ENCODE data around the gene DHX8. TPM values are rescaled to one million over a fixed set of nuclear protein-coding genes. Genes with fewer than 3 reads are reported as not detected.

The DHX8 gene
- total and polyA plus RNA-seq, 2 of the 8 experiments (the other 6 are each of a cell fraction or from before 2014, with no cell fraction given), result 30.5 to 59.4 TPM

GRCh38 chr17:43553573-43553972, 69.8 kb downstream of the DHX8 start:
- no peak overlapping the region for H2BK20ac ChIP-seq (ENCODE audit: low read length)
- H4K91ac ChIP-seq (replicated peaks; ENCODE audit: insufficient read length, low read length), result no peak overlapping the region
- H3K36me3 ChIP-seq (ENCODE audit: control insufficient read depth in 2 of 4, insufficient read depth in 4 of 4, low read length in 3 of 4), result no peaks in the 10 kb centered on the region
- H3K4me3 ChIP-seq (ENCODE audit: extremely low read depth in 1 of 4, insufficient read depth in 2 of 4, low read depth in 3 of 4, low read length in 4 of 4), result no peak overlapping the region
- H3K9me3 ChIP-seq (ENCODE audit: insufficient read depth in 2 of 2, low read depth in 1 of 2, low read length in 1 of 2), result no peaks in the 10 kb centered on the region; a peak in 1 of 4 replicates
- CTCF ChIA-PET (ENCODE audit: partially characterized antibody), result interaction anchor here (1.0 to 2.4 kb wide), 5 partner anchors 20 to 206 kb away, joined by 3 to 11 read pairs (median 3); no protein-coding TSS in a partner anchor
- DNase-seq (ENCODE audit: low read depth in 1 of 2, low spot score in 2 of 2) (no peak), FAIRE-seq (peak; percentile 36)
- H2AK5ac ChIP-seq (ENCODE audit: low read depth, low read length), result no peak overlapping the region
- H3K27me3 ChIP-seq (replicated peaks in 1 of 4; ENCODE audit: control insufficient read depth in 3 of 4, extremely low read depth in 1 of 4, insufficient read depth in 3 of 4, low read length in 3 of 4), result no peaks in the 10 kb centered on the region; a peak in 1 of 7 replicates
- H2BK12ac ChIP-seq (ENCODE audit: low read depth, low read length), result no peak overlapping the region; the same call in 1 of the 2 replicates
- no peak overlapping the region for H3K4ac ChIP-seq (replicated peaks; ENCODE audit: insufficient read length, low read depth, low read length)
- TF ChIP-seq RAD21 (IDR thresholded peaks at IDR 0.05 in 1 of 2, conservative IDR thresholded peaks at IDR 0.05 in 1 of 2; ENCODE audit: low read depth in 2 of 2, low read length in 2 of 2) (no peak), TBP (IDR thresholded peaks at IDR 0.05; ENCODE audit: low read depth, low read length) (no peak), JUND (IDR thresholded peaks at IDR 0.05; ENCODE audit: low read length) (no peak), SUZ12 (IDR thresholded peaks at IDR 0.05; ENCODE audit: low read length) (no peak), NANOG (IDR thresholded peaks at IDR 0.05; ENCODE audit: insufficient read depth, low read depth, low read length, poor library complexity, severe bottlenecking) (no peak), POLR2AphosphoS5 (IDR thresholded peaks at IDR 0.05; ENCODE audit: low read depth, low read length) (no peak), CHD1 (IDR thresholded peaks at IDR 0.05; ENCODE audit: low read depth, low read length) (no peak), POLR2A (IDR thresholded peaks at IDR 0.05; ENCODE audit: control extremely low read depth in 1 of 2, low read depth in 2 of 2, low read length in 2 of 2) (no peak)
- H3K79me1 ChIP-seq (ENCODE audit: low read depth, low read length), result no peaks in the 10 kb centered on the region
- H2BK15ac ChIP-seq (ENCODE audit: low read length), result no peak overlapping the region
- H3K4me1 ChIP-seq (replicated peaks in 1 of 4; ENCODE audit: control insufficient read depth in 3 of 4, insufficient read depth in 4 of 4, low read length in 3 of 4), result peaks cover 11 to 23% (median 17%) of the 10 kb centered on the region in 4 experiments
- H4K5ac ChIP-seq (ENCODE audit: insufficient read length, low read depth, low read length), result no peak overlapping the region
- POLR2A ChIA-PET (ENCODE audit: partially characterized antibody), result interaction anchor here (0.6 to 2.1 kb wide), 4 partner anchors 9 to 186 kb away, joined by 3 to 6 read pairs (median 3); no protein-coding TSS in a partner anchor
- H3K14ac ChIP-seq (ENCODE audit: insufficient read length), result no peak overlapping the region
- no peak overlapping the region for H4K8ac ChIP-seq (ENCODE audit: extremely low read depth, insufficient read depth, low read length)
- H3K18ac ChIP-seq (ENCODE audit: extremely low read depth, low read length), result peak overlapping the region; percentile 48; the same call in 1 of the 2 replicates
- peak overlapping the region; percentile 3; the same call in 1 of the 2 replicates for H2BK5ac ChIP-seq (ENCODE audit: low read depth, low read length)
- peak overlapping the region in 1 of 2 experiments; percentile 33; a peak in 2 of 4 replicates for H3K4me2 ChIP-seq (ENCODE audit: insufficient read depth in 1 of 2, low read depth in 2 of 2, low read length in 2 of 2)
- no peak overlapping the region for H3K23ac ChIP-seq (ENCODE audit: insufficient read length)
- H2AFZ ChIP-seq (ENCODE audit: low read length), result no peak overlapping the region
- no peaks in the 10 kb centered on the region for H3K79me2 ChIP-seq (ENCODE audit: control insufficient read depth in 1 of 2, insufficient read depth in 2 of 2, low read length in 2 of 2)
- no peak overlapping the region for H3K56ac ChIP-seq (replicated peaks; ENCODE audit: insufficient read length, low read depth, low read length)
- H3K9ac ChIP-seq (replicated peaks in 1 of 4; ENCODE audit: extremely low read depth in 1 of 4, low read depth in 3 of 4, low read length in 3 of 4), result no peak overlapping the region
- no peaks in the 10 kb centered on the region for H4K20me1 ChIP-seq (replicated peaks in 1 of 2; ENCODE audit: control insufficient read depth in 1 of 2, insufficient read depth in 2 of 2, low read length in 2 of 2)
- H2BK120ac ChIP-seq (replicated peaks; ENCODE audit: low read depth, low read length), result no peak overlapping the region
- H3K27ac ChIP-seq (ENCODE audit: low read depth, low read length), result no peak overlapping the region
- 15% methylated on average over 2 of the region's 2 CpGs; no CpG with 5 or more reads in 1 of the 2 experiments for WGBS, 2 experiments (ENCODE audit: extremely low coverage in 1 of 2, insufficient coverage in 1 of 2, insufficient read length in 1 of 2, insufficient replicate concordance in 2 of 2, low coverage in 1 of 2, low lambda C conversion rate in 2 of 2, missing lambda C conversion rate in 1 of 2)
- H3K23me2 ChIP-seq (ENCODE audit: low read depth, low read length), result 0 out of 2 replicates have a peak, but pooled peaks cover 2% of the 10 kb centered on the region

All from H1 (cell line).